Stomach (tissue), 4 donors: ENCODE measurements around the gene SEMA3F.

Experiments used
- POLR2A ChIP-seq, 4 donors: fragments of 450-650 bp; IDR thresholded peaks; one replicate each; pipeline ENCODE4 v1.6.1; 2016; ENCODE audit warnings: antibody characterized with exemption in 4 of 4, control low read depth in 2 of 4, mild to moderate bottlenecking in 1 of 4, moderate library complexity in 1 of 4
- TF ChIP-seq, protein P1 (sequence below), 7 experiments: fragments of 450-650 bp in 4 of 7; fragments of 200-600 bp in 3 of 7; sonication (generic) in 3 of 7; IDR thresholded peaks; one replicate each; pipeline ENCODE4 v1.5.1; 2016 to 2019; ENCODE audit warnings: antibody characterized with exemption in 7 of 7, control low read depth in 2 of 7, mild to moderate bottlenecking in 1 of 7

DNA sequence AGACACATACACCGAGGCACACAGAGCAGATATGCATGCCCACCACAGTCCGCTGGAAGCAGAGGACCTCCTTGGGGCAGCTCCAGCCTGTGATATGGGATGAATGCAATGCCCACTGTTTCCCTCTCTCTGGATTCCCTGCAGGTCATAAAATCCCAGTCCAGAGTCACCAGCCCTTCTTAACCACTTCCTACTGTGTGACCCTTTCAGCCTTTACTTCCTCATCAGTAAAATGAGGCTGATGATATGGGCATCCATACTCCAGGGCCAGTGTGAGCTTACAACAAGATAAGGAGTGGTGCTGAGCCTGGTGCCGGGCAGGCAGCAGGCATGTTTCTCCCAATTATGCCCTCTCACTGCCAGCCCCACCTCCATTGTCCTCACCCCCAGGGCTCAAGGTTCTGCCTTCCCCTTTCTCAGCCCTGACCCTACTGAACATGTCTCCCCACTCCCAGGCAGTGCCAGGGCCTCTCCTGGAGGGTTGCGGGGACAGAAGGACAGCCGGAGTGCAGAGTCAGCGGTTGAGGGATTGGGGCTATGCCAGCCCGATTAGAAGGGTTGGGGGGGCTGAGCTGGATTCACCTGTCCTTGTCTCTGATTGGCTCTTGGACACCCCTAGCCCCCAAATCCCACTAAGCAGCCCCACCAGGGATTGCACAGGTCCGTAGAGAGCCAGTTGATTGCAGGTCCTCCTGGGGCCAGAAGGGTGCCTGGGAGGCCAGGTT lies 36.0 kb downstream of the SEMA3F start, which contains the start of gene GNAT1:
- TF ChIP-seq, protein P1, sequence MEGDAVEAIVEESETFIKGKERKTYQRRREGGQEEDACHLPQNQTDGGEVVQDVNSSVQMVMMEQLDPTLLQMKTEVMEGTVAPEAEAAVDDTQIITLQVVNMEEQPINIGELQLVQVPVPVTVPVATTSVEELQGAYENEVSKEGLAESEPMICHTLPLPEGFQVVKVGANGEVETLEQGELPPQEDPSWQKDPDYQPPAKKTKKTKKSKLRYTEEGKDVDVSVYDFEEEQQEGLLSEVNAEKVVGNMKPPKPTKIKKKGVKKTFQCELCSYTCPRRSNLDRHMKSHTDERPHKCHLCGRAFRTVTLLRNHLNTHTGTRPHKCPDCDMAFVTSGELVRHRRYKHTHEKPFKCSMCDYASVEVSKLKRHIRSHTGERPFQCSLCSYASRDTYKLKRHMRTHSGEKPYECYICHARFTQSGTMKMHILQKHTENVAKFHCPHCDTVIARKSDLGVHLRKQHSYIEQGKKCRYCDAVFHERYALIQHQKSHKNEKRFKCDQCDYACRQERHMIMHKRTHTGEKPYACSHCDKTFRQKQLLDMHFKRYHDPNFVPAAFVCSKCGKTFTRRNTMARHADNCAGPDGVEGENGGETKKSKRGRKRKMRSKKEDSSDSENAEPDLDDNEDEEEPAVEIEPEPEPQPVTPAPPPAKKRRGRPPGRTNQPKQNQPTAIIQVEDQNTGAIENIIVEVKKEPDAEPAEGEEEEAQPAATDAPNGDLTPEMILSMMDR (IDR thresholded peaks at IDR 0.05) = no peak
- TF ChIP-seq POLR2A (IDR thresholded peaks at IDR 0.05) = no peak
